ENCODE measurements around the gene BCL2L13.

BCL2L13 gene

GRCh38 chr22:17767233-17768065, 128.9 kb downstream of the BCL2L13 start:
- TF ChIP-seq CTCF (IDR thresholded peaks at IDR 0.05) = no peak

GRCh38 chr22:17769013-17769715, 130.6 kb downstream of the BCL2L13 start:
- TF ChIP-seq CTCF (IDR thresholded peaks at IDR 0.05) = no peak

- TF ChIP-seq CTCF (IDR thresholded peaks at IDR 0.05) = no peak
These were observed 131.1 kb downstream of the BCL2L13 start for GRCh38 chr22:17769716-17770082.

GRCh38 chr22:17770180-17771077, 131.9 kb downstream of the BCL2L13 start:
- TF ChIP-seq CTCF (IDR thresholded peaks at IDR 0.05) = no peak

- TF ChIP-seq CTCF (IDR thresholded peaks at IDR 0.05) = no peak
These were observed 133.8 kb downstream of the BCL2L13 start for GRCh38 chr22:17772249-17772957.

GRCh38 chr22:17772958-17773605, 134.5 kb downstream of the BCL2L13 start:
- TF ChIP-seq CTCF (IDR thresholded peaks at IDR 0.05) = no peak

All from LNCAP (cell line).